ENCODE measurements around the gene PPP2R5D.

PPP2R5D gene

GRCh38 chr6:42963179-42963854 lies 21.1 kb upstream of the PPP2R5D start:
- no peak for DNase-seq (ENCODE audit: low read depth, low spot score)

- DNase-seq (ENCODE audit: low read depth, low spot score) = peak; percentile 71
Observed at GRCh38 chr6:42963855-42964605, 20.3 kb upstream of the PPP2R5D start.

GRCh38 chr6:42966571-42966970 lies 17.8 kb upstream of the PPP2R5D start:
- DNase-seq (ENCODE audit: low read depth, low spot score) = no peak

- DNase-seq (ENCODE audit: low read depth, low spot score) = no peak
Observed at GRCh38 chr6:42967228-42967627, 17.1 kb upstream of the PPP2R5D start.

- DNase-seq (ENCODE audit: low read depth, low spot score) = no peak
Observed at GRCh38 chr6:42968126-42968701, 16.2 kb upstream of the PPP2R5D start.

GRCh38 chr6:42968783-42969182 lies 15.6 kb upstream of the PPP2R5D start:
- DNase-seq (ENCODE audit: low read depth, low spot score) = no peak

- no peak for DNase-seq (ENCODE audit: low read depth, low spot score)
Observed at GRCh38 chr6:42969431-42969830, 14.9 kb upstream of the PPP2R5D start.

GRCh38 chr6:42969934-42970333 lies 14.4 kb upstream of the PPP2R5D start:
- no peak for DNase-seq (ENCODE audit: low read depth, low spot score)

- DNase-seq (ENCODE audit: low read depth, low spot score) = no peak
Observed at GRCh38 chr6:42970871-42971612, 13.3 kb upstream of the PPP2R5D start.

GRCh38 chr6:42971746-42972327 lies 12.5 kb upstream of the PPP2R5D start:
- DNase-seq (ENCODE audit: low read depth, low spot score) = no peak

- DNase-seq (ENCODE audit: low read depth, low spot score) = no peak
Observed at GRCh38 chr6:42973926-42974325, 10.4 kb upstream of the PPP2R5D start.

- DNase-seq (ENCODE audit: low read depth, low spot score) = no peak
Observed at GRCh38 chr6:42974919-42975505, 9.4 kb upstream of the PPP2R5D start.

GRCh38 chr6:42978487-42978838 lies 5.9 kb upstream of the PPP2R5D start:
- no peak for DNase-seq (ENCODE audit: low read depth, low spot score)

GRCh38 chr6:42978839-42979522 lies 5.4 kb upstream of the PPP2R5D start, which contains the start of gene PEX6:
Gene PEX6, minus strand, starts transcription at chr6:42979181. Its CDS starts 31 bp downstream, at chr6:42979150.
- DNase-seq (ENCODE audit: low read depth, low spot score) = peak; percentile 82

GRCh38 chr6:42979523-42980177 lies 4.7 kb upstream of the PPP2R5D start:
- no peak for DNase-seq (ENCODE audit: low read depth, low spot score)

- DNase-seq (ENCODE audit: low read depth, low spot score) = no peak
Observed at GRCh38 chr6:42981836-42982235, 2.5 kb upstream of the PPP2R5D start.

GRCh38 chr6:42984924-42985475 lies 630 bp downstream of the PPP2R5D start:
- DNase-seq (ENCODE audit: low read depth, low spot score) = no peak

- DNase-seq (ENCODE audit: low read depth, low spot score) = no peak
Observed at GRCh38 chr6:42987533-42988451, 3.4 kb downstream of the PPP2R5D start.

- no peak for DNase-seq (ENCODE audit: low read depth, low spot score)
Observed at GRCh38 chr6:42988486-42989020, 4.2 kb downstream of the PPP2R5D start.

Data from iPS DF 19.7 (cell line).